HG02884 (cell line): Measurements from ENCODE around the gene S100A7.
"Not testable (repeated sequence)": the region's sequence is repeated elsewhere in the genome, so short reads cannot be mapped to it uniquely, and the experiment has no call there.

Source experiments
- ATAC-seq: cut with Tn5 transposase; IDR thresholded peaks from one replicate; pipeline ENCODE4 v1.9.1; 2021; ENCODE audit warnings: mild to moderate bottlenecking, moderate library complexity; ENCODE audit not compliant: unreplicated experiment

S100A7 gene

DNA sequence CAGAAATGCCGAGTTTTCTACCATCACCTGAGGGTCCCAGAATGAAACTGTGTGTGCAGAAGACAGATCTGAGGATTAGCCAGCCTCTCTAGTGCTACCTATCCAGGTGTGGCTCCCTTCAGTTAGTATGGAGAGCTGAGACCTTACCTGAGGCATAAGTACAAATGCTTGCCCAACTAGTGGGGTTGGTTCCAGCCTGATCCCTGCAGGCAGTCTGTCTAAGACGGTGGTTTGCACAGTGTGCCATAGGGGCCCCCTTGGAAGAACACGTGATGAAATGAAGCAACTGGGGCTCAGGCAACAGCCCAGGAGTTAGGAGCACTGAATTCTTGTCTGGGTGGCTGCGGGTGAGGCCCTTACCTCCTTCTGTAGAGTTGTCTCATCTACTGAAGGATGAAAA lies 28.5 kb downstream of the S100A7 start:
- no peak for ATAC-seq

- no peak for ATAC-seq
Measured at GRCh38 chr1:153431427-153431826, 29.0 kb downstream of the S100A7 start.

DNA sequence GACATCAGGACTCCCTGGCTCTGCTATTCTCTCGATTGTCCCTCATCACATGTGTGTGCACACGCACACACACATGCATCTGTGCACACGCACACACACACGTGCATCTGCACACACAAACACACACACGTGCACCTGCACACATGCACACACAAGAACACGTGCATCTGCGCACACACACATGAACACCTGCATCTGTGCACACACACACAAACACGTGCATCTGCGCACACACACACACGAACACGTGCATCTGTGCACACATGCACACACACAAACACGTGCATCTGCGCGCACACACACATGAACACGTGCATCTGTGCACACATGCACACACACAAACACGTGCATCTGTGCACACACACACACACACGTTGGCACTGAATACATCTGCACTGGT lies 29.4 kb downstream of the S100A7 start:
- ATAC-seq: no peak

GRCh38 chr1:153430561-153430960 lies 29.9 kb downstream of the S100A7 start:
- ATAC-seq: no peak

DNA sequence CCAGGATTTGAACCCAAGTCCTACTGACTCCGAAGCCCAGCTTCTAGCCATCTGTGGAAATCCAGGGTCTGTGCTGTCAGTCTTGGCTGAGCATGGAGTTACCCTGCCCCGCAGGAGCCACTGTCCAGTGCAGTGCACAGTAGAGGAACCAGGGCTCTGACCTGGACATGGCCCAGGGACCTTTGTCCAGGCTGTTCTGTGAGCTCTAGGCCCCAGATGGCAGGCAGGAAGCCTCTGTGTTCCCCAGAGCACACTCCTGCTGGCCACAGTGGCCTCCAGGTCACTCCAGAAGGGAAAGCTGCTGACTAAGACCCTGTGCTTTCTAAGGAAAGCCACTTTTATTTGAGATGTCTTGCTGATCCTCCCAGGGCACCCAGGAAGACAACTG lies 30.3 kb downstream of the S100A7 start:
- ATAC-seq: no peak

DNA sequence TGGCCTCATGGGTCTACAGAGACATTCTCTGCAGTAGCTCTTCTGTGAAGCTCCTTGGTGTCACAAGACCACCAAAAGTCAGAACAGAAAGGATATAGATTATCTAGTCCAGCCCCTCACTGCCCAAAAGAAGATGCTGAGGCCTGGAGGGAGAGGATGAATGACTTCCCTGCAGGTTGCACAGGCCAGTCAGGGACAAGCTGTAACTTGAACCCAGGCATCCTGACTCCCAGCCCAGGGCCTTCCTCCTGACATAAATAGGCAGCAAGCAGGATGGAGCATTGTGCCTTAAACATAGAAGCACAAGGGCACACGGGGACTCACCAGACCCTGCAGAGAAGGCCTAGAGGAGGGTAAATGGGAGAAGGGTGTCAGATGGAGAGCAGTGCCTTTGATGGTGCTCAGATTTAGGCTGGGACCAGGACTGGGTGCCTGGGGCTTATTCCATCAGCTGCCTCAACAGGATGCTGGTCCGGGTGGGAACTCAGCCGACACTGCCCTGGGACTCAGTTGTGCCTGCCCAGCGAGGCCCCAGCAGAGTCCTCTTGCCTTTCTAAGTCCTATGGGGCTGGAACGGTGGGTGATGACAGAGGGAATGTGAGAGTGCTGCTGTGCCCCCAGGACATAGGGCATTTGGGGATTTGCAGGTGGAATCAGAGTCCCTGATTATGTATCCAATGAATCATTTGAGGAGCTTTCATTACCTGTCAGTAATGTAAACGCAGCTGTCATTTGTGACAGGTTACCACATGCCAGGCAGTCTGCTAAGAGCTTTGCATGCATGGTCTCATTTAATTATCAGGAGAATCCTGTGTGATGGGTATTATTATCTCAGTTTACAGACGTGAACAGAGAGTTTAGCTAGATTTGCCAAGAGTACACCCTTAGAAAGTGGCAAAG lies 30.9 kb downstream of the S100A7 start:
- no peak for ATAC-seq

GRCh38 chr1:153428791-153429190 lies 31.7 kb downstream of the S100A7 start:
- no peak for ATAC-seq

GRCh38 chr1:153428073-153428638 lies 32.3 kb downstream of the S100A7 start:
- ATAC-seq: no peak

- ATAC-seq: no peak
Measured at GRCh38 chr1:153426809-153427208, 33.6 kb downstream of the S100A7 start.

- ATAC-seq: no peak
Measured at GRCh38 chr1:153422450-153423068, 37.9 kb downstream of the S100A7 start.

GRCh38 chr1:153420306-153420705 lies 40.1 kb downstream of the S100A7 start:
- no peak for ATAC-seq

- ATAC-seq: not testable (repeated sequence)
Measured at GRCh38 chr1:153419436-153419793, 41.0 kb downstream of the S100A7 start.

DNA sequence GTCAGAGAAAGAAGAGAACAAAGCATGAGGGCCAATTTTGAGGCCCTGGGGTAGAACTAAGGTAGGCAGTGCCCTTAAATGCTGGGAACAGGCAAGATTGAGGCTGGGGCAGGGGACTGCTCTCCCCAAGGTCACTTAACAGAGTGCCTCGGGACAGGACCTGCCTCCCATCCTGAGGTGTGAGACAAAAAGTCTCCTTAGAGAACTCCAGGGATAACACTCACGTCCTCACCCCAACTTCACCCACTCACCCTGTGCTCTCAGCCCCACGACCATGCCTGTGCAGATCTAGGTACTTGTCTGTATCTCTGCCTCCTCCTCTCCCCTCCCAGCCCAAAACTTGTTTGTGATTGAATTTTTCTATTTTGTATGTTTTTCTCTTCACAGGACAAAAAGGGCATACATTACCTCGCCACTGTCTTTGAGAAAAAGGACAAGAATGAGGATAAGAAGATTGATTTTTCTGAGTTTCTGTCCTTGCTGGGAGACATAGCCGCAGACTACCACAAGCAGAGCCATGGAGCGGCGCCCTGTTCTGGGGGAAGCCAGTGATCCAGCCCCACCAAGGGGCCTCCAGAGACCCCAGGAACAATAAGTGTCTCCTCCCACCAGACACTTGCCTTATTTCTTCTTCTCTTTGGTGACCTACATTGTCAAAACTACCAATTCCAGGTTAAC lies 41.6 kb downstream of the S100A7 start:
- not testable (repeated sequence) for ATAC-seq

GRCh38 chr1:153417136-153417888 lies 43.1 kb downstream of the S100A7 start:
- no peak for ATAC-seq

GRCh38 chr1:153415850-153416570 lies 44.4 kb downstream of the S100A7 start, which contains the start of gene S100A7A:
Gene S100A7A, plus strand, starts transcription at chr1:153416520. Its CDS starts 1,563 bp downstream, at chr1:153418083.
- no peak for ATAC-seq

DNA sequence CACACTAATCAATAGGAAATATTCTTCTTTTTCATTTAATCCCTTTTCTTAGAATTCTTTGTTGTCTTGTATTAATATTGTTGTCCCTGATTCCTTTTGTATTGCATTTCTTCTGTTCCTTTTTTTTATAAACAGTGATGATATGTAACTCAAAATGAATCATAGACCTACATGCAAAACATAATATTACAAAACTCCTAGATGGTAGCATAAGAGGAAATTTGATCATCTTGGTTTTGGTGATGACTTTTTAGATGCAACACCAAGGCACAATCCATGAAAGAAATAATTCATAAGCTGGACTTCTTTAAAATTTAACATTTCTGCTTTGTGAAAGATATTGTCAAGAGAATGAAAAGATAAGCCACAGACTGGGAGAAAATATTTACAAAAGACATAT lies 46.5 kb downstream of the S100A7 start:
- not testable (repeated sequence) for ATAC-seq
